ENCODE data around the gene GNB1.

- TF ChIP-seq CTCF (IDR thresholded peaks at IDR 0.05) (no peak), POLR2A (IDR thresholded peaks at IDR 0.05) (no peak)
Measured at GRCh38 chr1:1920608-1921458, 29.9 kb upstream of the GNB1 start.
